H54 (cell line): ENCODE results near the gene POLR3A.
A peak's percentile ranks its signal among the peaks of the same experiment; 100 is the strongest.

ENCODE experiments used
- DNase-seq: peaks from one replicate; pipeline ENCODE4 v3.0.0; 2011; ENCODE audit warnings: low spot score, mixed read lengths; ENCODE audit not compliant: insufficient read length
- FAIRE-seq: peaks from 3 replicates; lab custom pipeline; 2011; peaks lifted over from hg19 to GRCh38; lab: Jason Lieb, UNC
- POLR2A ChIP-seq: IDR thresholded peaks from 2 replicates; pipeline ENCODE4 v1.6.1; 2011; ENCODE audit warnings: low read depth, mild to moderate bottlenecking, low read length

The POLR3A gene

GRCh38 chr10:77944519-77944918 is 84.8 kb downstream of the POLR3A start:
- TF ChIP-seq POLR2A: no peak
- no peak for DNase-seq
- FAIRE-seq: no peak

GRCh38 chr10:77943121-77943901 is 86.0 kb downstream of the POLR3A start:
- DNase-seq (peak; percentile 70), FAIRE-seq (peak; percentile 87)
- TF ChIP-seq POLR2A: no peak

GRCh38 chr10:77941790-77942189 is 87.5 kb downstream of the POLR3A start:
- FAIRE-seq: no peak
- DNase-seq: no peak
- no peak for TF ChIP-seq POLR2A

- no peak for TF ChIP-seq POLR2A
- FAIRE-seq (no peak), DNase-seq (no peak)
Observed at GRCh38 chr10:77940627-77941026, 88.7 kb downstream of the POLR3A start.

GRCh38 chr10:77940225-77940624 is 89.1 kb downstream of the POLR3A start:
- TF ChIP-seq POLR2A: no peak
- no peak for FAIRE-seq
- DNase-seq: no peak

GRCh38 chr10:77939561-77940001 is 89.7 kb downstream of the POLR3A start:
- no peak for TF ChIP-seq POLR2A
- DNase-seq (no peak), FAIRE-seq (no peak)

GRCh38 chr10:77936697-77937567 is 92.4 kb downstream of the POLR3A start:
- no peak for FAIRE-seq
- no peak for TF ChIP-seq POLR2A
- no peak for DNase-seq

GRCh38 chr10:77932016-77932715 is 97.1 kb downstream of the POLR3A start:
- no peak for TF ChIP-seq POLR2A
- FAIRE-seq: no peak
- no peak for DNase-seq

- DNase-seq: no peak
- FAIRE-seq: no peak
- TF ChIP-seq POLR2A: no peak
Observed at GRCh38 chr10:77927402-77928246, 101.7 kb downstream of the POLR3A start.

- DNase-seq (peak; percentile 71), FAIRE-seq (no peak)
- peak; percentile 66; the same call in 1 of the 2 replicates for TF ChIP-seq POLR2A
Observed at GRCh38 chr10:77926566-77927401, 102.5 kb downstream of the POLR3A start, which contains the start of gene DLG5. Gene DLG5 (minus strand): TSS chr10:77926755. CDS start chr10:77926520, 235 bp downstream.

- TF ChIP-seq POLR2A: no peak
- no peak for FAIRE-seq
- peak; percentile 62 for DNase-seq
Observed at GRCh38 chr10:77925795-77926565, 103.3 kb downstream of the POLR3A start.
